Measurements from ENCODE around the gene DYNLL1.

GRCh38 chr12:120453060-120453750 is 42.7 kb upstream of the DYNLL1 start:
- no peak for TF ChIP-seq CTCF (IDR thresholded peaks at IDR 0.05; ENCODE audit: low read depth, low read length, poor library complexity, severe bottlenecking)
- TF ChIP-seq EZH2phosphoT487 (IDR thresholded peaks at IDR 0.05; ENCODE audit: borderline replicate concordance, low read length): no peak

Data from DOHH2 (cell line).